Stimulated activated CD4-positive, alpha-beta T cell treated with anti-CD3 and anti-CD28 coated beads, Interleukin-4, amount 100 ng/mL, for 4 hours (primary cell): ENCODE measurements around the gene TMEM98.
"Not testable (repeated sequence)": the region's sequence is repeated elsewhere in the genome, so short reads cannot be mapped to it uniquely, and the experiment has no call there.

ENCODE experiments used
- DNase-seq, 2 experiments: peaks; one replicate each; pipeline ENCODE4 v3.0.0-alpha.2; 2020

TMEM98 gene

GRCh38 chr17:32987868-32988267 lies 59.9 kb downstream of the TMEM98 start:
- not testable (repeated sequence) for DNase-seq

- no peak for DNase-seq
Measured at GRCh38 chr17:32988481-32989101, 60.6 kb downstream of the TMEM98 start.

GRCh38 chr17:32992321-32993033 lies 64.5 kb downstream of the TMEM98 start:
- DNase-seq: no peak

GRCh38 chr17:32993977-32994376 lies 66.0 kb downstream of the TMEM98 start:
- DNase-seq: no peak
